T47D (cell line): ENCODE results near the gene MYL5.

Experiments used
- DNase-seq, 2 experiments: peaks; one replicate each; pipeline versions ENCODE4 v3.0.0 to v3.0.0-alpha.2; 2011 to 2012; ENCODE audit warnings: low read depth in 1 of 2, low spot score in 1 of 2
- JUND ChIP-seq: IDR thresholded peaks from 2 replicates; pipeline ENCODE4 v1.6.1; 2012; ENCODE audit warnings: low read depth
- in situ Hi-C: cut with HindIII; loops from 2 replicates; pipeline ENCODE4 v1.10.0; 2016; ENCODE audit warnings: low sequenced_read_pairs, low pct_unique_long_range_greater_than_20kb

MYL5 gene

GRCh38 chr4:656436-657337 lies 17.7 kb upstream of the MYL5 start:
- TF ChIP-seq JUND = no peak
- no peak for DNase-seq
- in situ Hi-C loops = no loop called here

- DNase-seq = no peak
- no peak for TF ChIP-seq JUND
- in situ Hi-C loops = no loop called here
These were observed 17.0 kb upstream of the MYL5 start for GRCh38 chr4:657338-657833.

GRCh38 chr4:657834-658667 lies 16.3 kb upstream of the MYL5 start:
- DNase-seq = no peak
- in situ Hi-C loops = no loop called here
- TF ChIP-seq JUND = no peak

- in situ Hi-C loops = no loop called here
- DNase-seq = no peak
- no peak for TF ChIP-seq JUND
These were observed 15.4 kb upstream of the MYL5 start for GRCh38 chr4:658681-659667.

GRCh38 chr4:659851-660250 lies 14.5 kb upstream of the MYL5 start:
- TF ChIP-seq JUND = no peak
- no peak for DNase-seq
- in situ Hi-C loops = no loop called here

GRCh38 chr4:660401-660800 lies 13.9 kb upstream of the MYL5 start:
- DNase-seq = no peak
- TF ChIP-seq JUND = no peak
- in situ Hi-C loops = no loop called here

- no peak for DNase-seq
These were observed 13.1 kb upstream of the MYL5 start for GRCh38 chr4:661231-661630.

GRCh38 chr4:661881-662761 lies 12.2 kb upstream of the MYL5 start:
- DNase-seq = no peak
- in situ Hi-C loops = no loop called here
- no peak for TF ChIP-seq JUND

More at GRCh38 chr4:661231-661630, 13.1 kb upstream of the MYL5 start:
- TF ChIP-seq JUND = no peak
- in situ Hi-C loops = no loop called here

- DNase-seq = no peak
- in situ Hi-C loops = no loop called here
- no peak for TF ChIP-seq JUND
These were observed 11.3 kb upstream of the MYL5 start for GRCh38 chr4:663046-663437.

GRCh38 chr4:663438-664428 lies 10.6 kb upstream of the MYL5 start:
- in situ Hi-C loops = no loop called here
- no peak for DNase-seq
- TF ChIP-seq JUND = no peak
